Neural crest cell (in vitro differentiated cells): ENCODE data around the gene LRRC2. TPM values are rescaled to one million over a fixed set of nuclear protein-coding genes. Genes with fewer than 3 reads are reported as not detected.

ENCODE experiments used
- DNase-seq: peaks from one replicate; pipeline ENCODE4 v3.0.0; 2021; ENCODE audit warnings: low read depth, mixed read lengths, low spot score
- H3K27ac Mint-ChIP-seq: one replicate; pipeline ENCODE4 v1.8.0; 2021; ENCODE audit warnings: mild to moderate bottlenecking, mixed read lengths; ENCODE audit not compliant: unreplicated experiment
- H3K27me3 Mint-ChIP-seq: 2 replicates; pipeline ENCODE4 v1.8.0; 2021; ENCODE audit warnings: low read depth, mild to moderate bottlenecking, mixed read lengths
- H3K36me3 Mint-ChIP-seq: 2 replicates; pipeline ENCODE4 v1.8.0; 2021; ENCODE audit warnings: low read depth, mild to moderate bottlenecking, mixed read lengths
- H3K4me1 Mint-ChIP-seq: 2 replicates; pipeline ENCODE4 v1.8.0; 2021; ENCODE audit warnings: mixed read lengths
- H3K4me3 Mint-ChIP-seq: one replicate; pipeline ENCODE4 v1.8.0; 2021; ENCODE audit warnings: mild to moderate bottlenecking, mixed read lengths
- H3K9me3 Mint-ChIP-seq: 2 replicates; pipeline ENCODE4 v1.8.0; 2021; ENCODE audit warnings: mixed read lengths
- total RNA-seq: library from RNA; stranded (reverse); gene quantifications from 2 replicates; pipeline ENCODE4 v1.2.1, GENCODE V29; 2021
- TF ChIP-seq, protein P1 (sequence below): fragments of 200-600 bp; sonication (generic); conservative IDR thresholded peaks from 2 replicates; pipeline ENCODE4 v1.5.0; 2021; ENCODE audit warnings: antibody characterized with exemption, mild to moderate bottlenecking

LRRC2 gene
- total RNA-seq, 1 donor from 2014 or later, result 0.12 TPM

DNA sequence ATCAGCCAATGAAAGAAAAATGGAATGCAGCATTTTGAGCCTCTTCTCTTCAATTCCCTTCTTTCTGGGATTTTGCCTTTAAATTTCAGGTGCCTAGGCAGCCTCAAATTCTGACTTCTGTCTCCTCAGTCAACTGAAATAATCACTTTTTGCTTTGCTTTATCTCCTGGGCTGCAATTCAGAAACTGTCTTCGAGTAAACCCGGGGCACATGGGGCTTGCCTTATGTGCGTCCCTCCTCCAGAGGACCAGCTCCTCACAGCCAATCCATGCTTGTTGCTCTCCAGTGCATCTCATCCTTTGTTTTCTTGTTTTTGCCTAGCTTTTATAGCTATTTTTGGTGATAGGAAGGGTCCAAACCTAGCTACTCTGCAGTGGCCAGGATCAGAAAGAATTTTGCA, 59.6 kb downstream of the LRRC2 start:
- DNase-seq, result no peak
- Mint-ChIP-seq H3K9me3 (no peaks in the 10 kb centered on the region), H3K36me3 (no peaks in the 10 kb centered on the region), H3K4me3 (no peak overlapping the region), H3K27ac (no peak overlapping the region), H3K27me3 (peaks cover 4% of the 10 kb centered on the region), H3K4me1 (no peaks in the 10 kb centered on the region)
- TF ChIP-seq, protein P1, sequence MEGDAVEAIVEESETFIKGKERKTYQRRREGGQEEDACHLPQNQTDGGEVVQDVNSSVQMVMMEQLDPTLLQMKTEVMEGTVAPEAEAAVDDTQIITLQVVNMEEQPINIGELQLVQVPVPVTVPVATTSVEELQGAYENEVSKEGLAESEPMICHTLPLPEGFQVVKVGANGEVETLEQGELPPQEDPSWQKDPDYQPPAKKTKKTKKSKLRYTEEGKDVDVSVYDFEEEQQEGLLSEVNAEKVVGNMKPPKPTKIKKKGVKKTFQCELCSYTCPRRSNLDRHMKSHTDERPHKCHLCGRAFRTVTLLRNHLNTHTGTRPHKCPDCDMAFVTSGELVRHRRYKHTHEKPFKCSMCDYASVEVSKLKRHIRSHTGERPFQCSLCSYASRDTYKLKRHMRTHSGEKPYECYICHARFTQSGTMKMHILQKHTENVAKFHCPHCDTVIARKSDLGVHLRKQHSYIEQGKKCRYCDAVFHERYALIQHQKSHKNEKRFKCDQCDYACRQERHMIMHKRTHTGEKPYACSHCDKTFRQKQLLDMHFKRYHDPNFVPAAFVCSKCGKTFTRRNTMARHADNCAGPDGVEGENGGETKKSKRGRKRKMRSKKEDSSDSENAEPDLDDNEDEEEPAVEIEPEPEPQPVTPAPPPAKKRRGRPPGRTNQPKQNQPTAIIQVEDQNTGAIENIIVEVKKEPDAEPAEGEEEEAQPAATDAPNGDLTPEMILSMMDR, result no peak

DNA sequence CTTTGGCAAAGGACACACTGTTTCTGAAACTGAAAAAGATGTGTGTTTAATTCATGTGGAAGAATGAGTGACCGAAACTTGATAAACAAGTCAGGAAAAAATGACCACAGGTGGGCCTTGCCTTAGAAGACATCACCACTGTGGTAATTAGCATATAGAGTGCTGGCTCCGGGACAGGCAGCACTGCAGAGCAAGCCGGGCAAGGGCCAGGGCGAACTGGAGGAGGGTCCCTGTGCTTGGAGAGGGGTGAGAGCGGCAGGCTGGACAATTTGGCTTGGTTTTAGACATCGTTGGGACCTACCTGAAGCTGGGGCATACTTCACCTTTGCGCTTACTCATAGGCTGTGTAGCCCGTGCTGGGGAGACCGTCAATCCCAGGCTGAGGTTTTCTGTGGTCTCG, 60.1 kb downstream of the LRRC2 start:
- H3K4me3 Mint-ChIP-seq, result no peak overlapping the region

DNA sequence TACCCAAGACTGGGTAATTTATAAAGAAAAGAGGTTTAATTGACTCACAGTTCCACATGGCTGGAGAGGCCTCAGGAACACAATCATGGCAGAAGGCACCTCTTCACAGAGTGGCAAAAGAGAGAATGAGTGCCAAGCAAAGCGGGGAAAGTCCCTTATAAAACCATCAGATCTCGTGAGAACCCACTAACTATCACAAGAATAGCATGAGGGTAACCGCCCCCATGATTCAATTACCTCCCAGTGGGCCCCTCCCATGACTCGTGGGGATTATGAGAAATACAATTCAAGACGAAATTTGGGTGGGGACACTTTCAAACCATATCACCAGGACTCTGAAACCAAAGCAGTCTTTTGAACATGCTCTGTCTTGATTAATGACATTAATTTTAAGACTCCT, 61.3 kb downstream of the LRRC2 start:
- Mint-ChIP-seq H3K27me3 (peaks cover 4% of the 10 kb centered on the region), H3K4me3 (no peak overlapping the region), H3K36me3 (no peaks in the 10 kb centered on the region), H3K9me3 (no peaks in the 10 kb centered on the region), H3K4me1 (no peaks in the 10 kb centered on the region), H3K27ac (no peak overlapping the region)
- no peak for DNase-seq
- TF ChIP-seq, protein P1, result no peak

More for the DNA sequence above, 60.1 kb downstream of the LRRC2 start:
- H3K4me1 Mint-ChIP-seq, result no peaks in the 10 kb centered on the region
- no peaks in the 10 kb centered on the region for H3K36me3 Mint-ChIP-seq
- TF ChIP-seq, protein P1, result no peak
- no peaks in the 10 kb centered on the region for H3K9me3 Mint-ChIP-seq
- no peak overlapping the region for H3K27ac Mint-ChIP-seq
- DNase-seq, result no peak
- peaks cover 4% of the 10 kb centered on the region for H3K27me3 Mint-ChIP-seq

DNA sequence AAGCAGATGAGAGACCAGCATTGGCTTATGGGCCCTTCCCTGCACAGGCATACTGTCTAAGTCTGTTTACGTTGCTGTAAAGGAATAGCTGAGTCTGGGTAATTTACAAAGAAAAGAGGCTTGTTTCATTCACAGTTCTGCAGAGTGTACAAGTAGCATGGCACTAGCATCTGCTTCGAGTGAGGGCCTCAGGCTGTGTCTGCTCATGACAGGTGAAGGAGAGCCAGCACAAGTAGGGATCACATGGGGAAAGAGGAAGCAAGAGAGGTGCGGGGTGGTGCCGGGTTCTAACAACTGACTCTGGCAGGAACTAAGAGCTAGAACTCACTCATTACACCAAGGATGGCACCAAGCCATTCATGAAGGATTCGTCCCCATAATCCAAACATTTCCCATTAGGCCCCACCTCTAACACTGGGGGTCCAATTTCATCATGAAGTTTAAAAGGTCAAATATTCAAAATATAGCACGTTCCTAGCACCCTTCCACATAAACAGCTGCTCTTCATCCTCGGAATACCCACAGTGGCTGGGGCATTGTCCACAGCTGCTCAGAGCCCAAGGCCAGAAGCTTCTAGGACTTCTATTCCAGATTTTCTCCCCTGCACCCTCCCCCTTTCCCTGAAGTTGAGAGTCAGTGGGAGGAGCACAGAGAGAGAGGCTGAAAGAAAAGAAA, 62.8 kb downstream of the LRRC2 start:
- peaks cover 4% of the 10 kb centered on the region for H3K27me3 Mint-ChIP-seq
- H3K4me3 Mint-ChIP-seq, result no peak overlapping the region
- no peaks in the 10 kb centered on the region for H3K36me3 Mint-ChIP-seq
- TF ChIP-seq, protein P1, result no peak
- H3K9me3 Mint-ChIP-seq, result no peaks in the 10 kb centered on the region
- DNase-seq, result no peak
- no peaks in the 10 kb centered on the region for H3K4me1 Mint-ChIP-seq
- H3K27ac Mint-ChIP-seq, result no peak overlapping the region

DNA sequence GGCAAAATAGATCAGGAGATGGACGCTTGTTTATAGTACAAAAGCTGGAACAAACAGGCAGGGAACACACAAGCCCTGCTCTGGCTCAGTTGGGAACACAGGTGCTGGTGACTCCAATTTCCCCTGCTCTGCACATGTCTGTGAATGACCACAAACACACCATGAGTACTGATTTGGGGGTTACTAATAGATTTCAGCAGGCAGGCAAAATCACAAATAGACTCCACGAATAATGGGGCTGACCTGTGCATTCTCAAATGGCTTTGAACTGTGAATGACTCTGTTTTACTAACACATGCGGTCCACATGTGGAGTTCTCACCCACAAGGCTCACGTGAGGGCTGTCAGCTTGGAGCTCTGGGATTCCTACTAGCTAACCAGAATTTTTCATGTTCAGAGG, 64.4 kb downstream of the LRRC2 start:
- Mint-ChIP-seq H3K9me3 (no peaks in the 10 kb centered on the region), H3K27ac (no peak overlapping the region), H3K4me1 (no peaks in the 10 kb centered on the region), H3K27me3 (peaks cover 3% of the 10 kb centered on the region), H3K36me3 (no peaks in the 10 kb centered on the region), H3K4me3 (no peak overlapping the region)
- TF ChIP-seq, protein P1, result no peak
- no peak for DNase-seq
